H1 (cell line): ENCODE measurements around the gene CENPC.

Source experiments
- CHD2 ChIP-seq: IDR thresholded peaks from 2 replicates; pipeline ENCODE4 v1.6.1; 2012; ENCODE audit warnings: low read length, improper control_type of control experiment
- CTCF ChIP-seq, 3 experiments: IDR thresholded peaks; 1 replicate in 2 of 3; 2 replicates in 1 of 3; pipeline versions ENCODE4 v1.5.1 to v1.6.1; 2011; ENCODE audit warnings: low read length in 3 of 3, mild to moderate bottlenecking in 3 of 3, inconsistent platforms in 2 of 3, low read depth in 1 of 3, moderate library complexity in 1 of 3; ENCODE audit not compliant: insufficient read depth in 1 of 3; ENCODE audit errors: control extremely low read depth in 1 of 3
- EP300 ChIP-seq, 2 experiments: IDR thresholded peaks; 1 replicate in 1 of 2; 2 replicates in 1 of 2; pipeline ENCODE4 v1.6.1; 2011 to 2012; ENCODE audit warnings: low read depth in 2 of 2, low read length in 2 of 2, mild to moderate bottlenecking in 2 of 2, borderline replicate concordance in 1 of 2, inconsistent platforms in 1 of 2, moderate library complexity in 1 of 2
- EZH2 ChIP-seq: fragments of 200-600 bp; sonication (generic); IDR thresholded peaks from 2 replicates; pipeline ENCODE4 v1.7.1; 2012; ENCODE audit warnings: low read depth, mild to moderate bottlenecking, moderate library complexity, low read length, inconsistent platforms; ENCODE audit not compliant: severe bottlenecking
- MAFK ChIP-seq: IDR thresholded peaks from 2 replicates; pipeline ENCODE4 v1.6.1; 2012; ENCODE audit warnings: low read depth, mild to moderate bottlenecking, improper control_type of control experiment, low read length
- NRF1 ChIP-seq: IDR thresholded peaks from 2 replicates; pipeline ENCODE4 v1.6.1; 2011; ENCODE audit warnings: mild to moderate bottlenecking, low read depth, low read length, improper control_type of control experiment
- POLR2AphosphoS5 ChIP-seq: IDR thresholded peaks from 2 replicates; pipeline ENCODE4 v1.6.1; 2011; ENCODE audit warnings: low read depth, low read length
- TAF1 ChIP-seq: IDR thresholded peaks from 2 replicates; pipeline ENCODE4 v1.6.1; 2011; ENCODE audit warnings: mild to moderate bottlenecking, low read depth, low read length
- TAF7 ChIP-seq: optimal IDR thresholded peaks from 2 replicates; pipeline ENCODE3; 2011; ENCODE audit warnings: low read depth, mild to moderate bottlenecking, inconsistent platforms, low read length, moderate library complexity, borderline replicate concordance
- TCF12 ChIP-seq: IDR thresholded peaks from 2 replicates; pipeline ENCODE4 v1.6.1; 2011; ENCODE audit warnings: low read depth, mild to moderate bottlenecking, low read length

GRCh38 chr4:67568820-67569219 is 23.5 kb upstream of the CENPC start:
- no peak for TF ChIP-seq TAF7
- no peak for TF ChIP-seq NRF1
- no peak for TF ChIP-seq EZH2
- no peak for TF ChIP-seq CHD2
- no peak for TF ChIP-seq TAF1
- TF ChIP-seq CTCF (IDR thresholded peaks at IDR 0.05; ENCODE audit: control extremely low read depth in 1 of 3, insufficient read depth in 1 of 3, low read depth in 1 of 3, low read length in 3 of 3): no peak
- no peak for TF ChIP-seq EP300 (IDR thresholded peaks at IDR 0.05; ENCODE audit: borderline replicate concordance in 1 of 2, low read depth in 2 of 2, low read length in 2 of 2)
- TF ChIP-seq POLR2AphosphoS5: no peak
- TF ChIP-seq TCF12: no peak
- no peak for TF ChIP-seq MAFK
